Measurements from ENCODE around the gene MAP3K1. TPM values are rescaled to one million over a fixed set of nuclear protein-coding genes. Genes with fewer than 3 reads are reported as not detected.
A peak's percentile ranks its signal among the peaks of the same experiment; 100 is the strongest.

Gene MAP3K1
- total RNA-seq, 1 donor from 2014 or later: 20.3 TPM

DNA sequence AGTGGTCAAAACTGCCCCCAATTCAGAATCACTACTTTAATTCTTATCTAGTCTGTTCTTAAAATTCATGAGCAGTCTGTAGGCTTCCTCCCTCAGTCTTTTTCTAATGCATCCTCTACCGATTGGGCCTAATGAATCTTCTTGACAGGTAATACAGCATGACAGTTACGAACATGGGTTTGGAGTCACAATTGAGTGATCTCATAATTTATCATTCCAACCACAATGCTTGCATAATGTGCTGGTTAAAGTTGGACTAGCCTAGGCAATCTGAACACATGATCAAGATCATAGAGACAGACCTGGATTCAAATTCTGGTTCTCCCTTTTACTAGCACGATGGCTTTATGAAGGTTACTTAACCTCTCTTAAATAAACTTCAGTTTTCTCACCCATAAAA, 61.0 kb downstream of the MAP3K1 start:
- intact Hi-C loops (cut with DNase I): no loop called here
- Histone ChIP-seq H3K36me3 (peaks cover 98% of the 10 kb centered on the region), H3K27ac (no peak overlapping the region), H3K9me3 (no peaks in the 10 kb centered on the region), H3K4me3 (no peak overlapping the region), H3K27me3 (no peaks in the 10 kb centered on the region), H3K4me1 (no peaks in the 10 kb centered on the region)
- ATAC-seq (peak; percentile 45), DNase-seq (no peak)
- no peak for TF ChIP-seq CTCF (IDR thresholded peaks at IDR 0.05)

DNA sequence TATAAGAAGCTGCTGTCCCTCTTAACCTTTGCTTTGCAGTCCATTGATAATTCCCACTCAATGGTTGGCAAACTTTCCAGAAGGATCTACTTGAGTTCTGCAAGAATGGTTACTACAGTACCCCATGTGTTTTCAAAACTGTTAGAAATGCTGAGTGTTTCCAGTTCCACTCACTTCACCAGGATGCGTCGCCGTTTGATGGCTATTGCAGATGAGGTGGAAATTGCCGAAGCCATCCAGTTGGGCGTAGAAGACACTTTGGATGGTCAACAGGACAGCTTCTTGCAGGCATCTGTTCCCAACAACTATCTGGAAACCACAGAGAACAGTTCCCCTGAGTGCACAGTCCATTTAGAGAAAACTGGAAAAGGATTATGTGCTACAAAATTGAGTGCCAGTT, 66.2 kb downstream of the MAP3K1 start:
- no peak for TF ChIP-seq CTCF (IDR thresholded peaks at IDR 0.05)
- no peak overlapping the region for H3K27ac ChIP-seq
- intact Hi-C loops (cut with DNase I): no loop called here
- ATAC-seq: no peak
- H3K36me3 ChIP-seq: peaks cover 100% of the 10 kb centered on the region
- H3K4me3 ChIP-seq: no peak overlapping the region
- no peaks in the 10 kb centered on the region for H3K27me3 ChIP-seq
- no peaks in the 10 kb centered on the region for H3K4me1 ChIP-seq
- H3K9me3 ChIP-seq: no peaks in the 10 kb centered on the region
- no peak for DNase-seq

- H3K27ac ChIP-seq: no peak overlapping the region
- no peak for TF ChIP-seq CTCF (IDR thresholded peaks at IDR 0.05)
- intact Hi-C loops (cut with DNase I): no loop called here
- peaks cover 44% of the 10 kb centered on the region for H3K36me3 ChIP-seq
- H3K27me3 ChIP-seq: no peaks in the 10 kb centered on the region
- H3K9me3 ChIP-seq: no peaks in the 10 kb centered on the region
- no peak overlapping the region for H3K4me3 ChIP-seq
- no peaks in the 10 kb centered on the region for H3K4me1 ChIP-seq
- ATAC-seq: no peak
- no peak for DNase-seq
Measured at GRCh38 chr5:56893251-56893951, 78.1 kb downstream of the MAP3K1 start.

GRCh38 chr5:56896763-56897162, 81.4 kb downstream of the MAP3K1 start:
- Histone ChIP-seq H3K27ac (no peak overlapping the region), H3K4me3 (no peak overlapping the region), H3K9me3 (no peaks in the 10 kb centered on the region), H3K36me3 (peaks cover 21% of the 10 kb centered on the region), H3K27me3 (no peaks in the 10 kb centered on the region), H3K4me1 (no peaks in the 10 kb centered on the region)
- intact Hi-C loops (cut with DNase I): no loop called here
- DNase-seq (no peak), ATAC-seq (no peak)
- TF ChIP-seq CTCF (IDR thresholded peaks at IDR 0.05): no peak

DNA sequence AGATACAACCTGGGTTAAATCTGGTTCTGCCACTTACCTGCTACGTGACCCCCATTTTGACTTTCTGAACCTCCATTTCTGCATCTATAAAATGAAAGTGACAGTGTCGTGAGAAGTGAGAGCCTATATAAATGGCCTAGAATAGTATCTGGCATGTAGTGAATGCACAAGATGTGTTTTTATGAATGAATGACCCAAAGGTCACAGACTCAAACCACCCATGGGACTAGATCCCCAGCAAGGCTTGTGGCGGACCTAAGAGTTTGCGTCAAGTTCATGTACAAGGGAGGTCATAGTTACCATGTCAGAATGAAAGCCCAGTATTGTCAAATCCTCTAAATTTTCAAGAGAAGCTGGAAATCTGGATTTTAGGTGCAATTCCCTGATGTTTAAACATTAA, 82.9 kb downstream of the MAP3K1 start:
- ATAC-seq: no peak
- Histone ChIP-seq H3K27ac (no peak overlapping the region), H3K9me3 (no peaks in the 10 kb centered on the region), H3K4me1 (no peaks in the 10 kb centered on the region), H3K36me3 (peaks cover 18% of the 10 kb centered on the region), H3K27me3 (no peaks in the 10 kb centered on the region), H3K4me3 (no peak overlapping the region)
- TF ChIP-seq CTCF (IDR thresholded peaks at IDR 0.05): no peak
- intact Hi-C loops (cut with DNase I): no loop called here
- no peak for DNase-seq

DNA sequence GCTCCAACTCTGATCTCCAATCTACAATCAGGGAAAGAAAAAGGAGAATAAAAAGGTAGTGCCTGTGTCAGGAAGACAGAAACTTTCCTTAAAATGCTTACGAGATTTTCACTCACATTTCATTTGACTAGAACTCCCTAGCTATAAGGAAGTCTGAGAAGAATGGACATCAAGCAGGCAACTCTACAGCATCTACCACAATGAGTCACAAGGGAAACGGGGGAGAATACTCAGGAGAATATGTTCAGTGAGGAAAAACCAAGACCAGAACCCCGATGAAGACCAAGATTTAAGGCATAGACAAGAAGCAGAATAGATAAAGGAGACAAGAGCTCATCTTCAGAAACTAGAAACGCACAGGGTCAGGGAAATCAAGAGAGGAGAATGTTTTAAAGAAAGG, 85.0 kb downstream of the MAP3K1 start:
- H3K9me3 ChIP-seq: no peaks in the 10 kb centered on the region
- ATAC-seq (no peak), DNase-seq (no peak)
- intact Hi-C loops (cut with DNase I): no loop called here
- no peaks in the 10 kb centered on the region for H3K27me3 ChIP-seq
- TF ChIP-seq CTCF (IDR thresholded peaks at IDR 0.05): no peak
- H3K4me1 ChIP-seq: no peaks in the 10 kb centered on the region
- H3K27ac ChIP-seq: no peak overlapping the region
- no peaks in the 10 kb centered on the region for H3K36me3 ChIP-seq
- no peak overlapping the region for H3K4me3 ChIP-seq

Measured in upper lobe of right lung (tissue), 1 donor.